Glutamatergic neuron (in vitro differentiated cells): Measurements from ENCODE around the gene MBD3L1. TPM values are rescaled to one million over a fixed set of nuclear protein-coding genes. Genes with fewer than 3 reads are reported as not detected.

Source experiments
- DNase-seq: peaks from one replicate; pipeline ENCODE4 v3.0.0; 2022
- H3K27ac Mint-ChIP-seq: one replicate; pipeline ENCODE4 v1.8.0; 2020; ENCODE audit warnings: mild to moderate bottlenecking, mixed read lengths, inconsistent platforms; ENCODE audit not compliant: unreplicated experiment
- H3K27me3 Mint-ChIP-seq: one replicate; pipeline ENCODE4 v1.8.0; 2020; ENCODE audit warnings: mild to moderate bottlenecking, moderate library complexity, mixed read lengths, inconsistent platforms; ENCODE audit not compliant: unreplicated experiment
- H3K36me3 Mint-ChIP-seq: one replicate; pipeline ENCODE4 v1.8.0; 2020; ENCODE audit warnings: mild to moderate bottlenecking, mixed read lengths, inconsistent platforms; ENCODE audit not compliant: unreplicated experiment
- H3K4me1 Mint-ChIP-seq: one replicate; pipeline ENCODE4 v1.8.0; 2020; ENCODE audit warnings: mild to moderate bottlenecking, low read depth, mixed read lengths, inconsistent platforms; ENCODE audit not compliant: unreplicated experiment
- H3K4me3 Mint-ChIP-seq: one replicate; pipeline ENCODE4 v1.8.0; 2020; ENCODE audit warnings: mild to moderate bottlenecking, mixed read lengths, inconsistent platforms; ENCODE audit not compliant: unreplicated experiment
- H3K9me3 Mint-ChIP-seq: one replicate; pipeline ENCODE4 v1.8.0; 2020; ENCODE audit warnings: mild to moderate bottlenecking, moderate library complexity, mixed read lengths, inconsistent platforms; ENCODE audit not compliant: unreplicated experiment
- CTCF ChIP-seq: fragments of 200-600 bp; sonication (generic); IDR thresholded peaks from one replicate; pipeline ENCODE4 v1.5.0; 2021; ENCODE audit not compliant: partially characterized antibody, unreplicated experiment
- total RNA-seq: library from RNA; stranded (reverse); fragmentation: NEBNext Ultra II Directional; extraction: Animal tissue kit (Norgen Biotek cat#: 25700); gene quantifications from one replicate; pipeline ENCODE4 v1.2.1, GENCODE V29; 2021; ENCODE audit not compliant: unreplicated experiment

Gene MBD3L1
- total RNA-seq, 1 donor from 2014 or later: not detected

- Mint-ChIP-seq H3K4me3 (no peak overlapping the region), H3K9me3 (peaks cover 8% of the 10 kb centered on the region), H3K27ac (no peak overlapping the region), H3K4me1 (no peaks in the 10 kb centered on the region), H3K36me3 (peaks cover 20% of the 10 kb centered on the region), H3K27me3 (peaks cover 4% of the 10 kb centered on the region)
- no peak for DNase-seq
- TF ChIP-seq CTCF: no peak
These were observed 8.5 kb downstream of the MBD3L1 start for GRCh38 chr19:8840708-8841107.

- peaks cover 11% of the 10 kb centered on the region for H3K27me3 Mint-ChIP-seq
- no peak overlapping the region for H3K27ac Mint-ChIP-seq
- peaks cover 11% of the 10 kb centered on the region for H3K9me3 Mint-ChIP-seq
- no peak for TF ChIP-seq CTCF
- H3K36me3 Mint-ChIP-seq: peaks cover 27% of the 10 kb centered on the region
- H3K4me1 Mint-ChIP-seq: no peaks in the 10 kb centered on the region
- H3K4me3 Mint-ChIP-seq: no peak overlapping the region
- no peak for DNase-seq
These were observed 14.6 kb downstream of the MBD3L1 start for GRCh38 chr19:8846819-8847218.

- Mint-ChIP-seq H3K27me3 (peaks cover 8% of the 10 kb centered on the region), H3K4me3 (no peak overlapping the region), H3K36me3 (peaks cover 18% of the 10 kb centered on the region), H3K27ac (no peak overlapping the region), H3K9me3 (peaks cover 10% of the 10 kb centered on the region), H3K4me1 (no peaks in the 10 kb centered on the region)
- no peak for TF ChIP-seq CTCF
- no peak for DNase-seq
These were observed 17.1 kb downstream of the MBD3L1 start for GRCh38 chr19:8849232-8849631.

GRCh38 chr19:8850488-8850887 lies 18.3 kb downstream of the MBD3L1 start:
- Mint-ChIP-seq H3K36me3 (peaks cover 18% of the 10 kb centered on the region), H3K27ac (no peak overlapping the region), H3K27me3 (peaks cover 8% of the 10 kb centered on the region), H3K4me1 (no peaks in the 10 kb centered on the region), H3K9me3 (peaks cover 10% of the 10 kb centered on the region), H3K4me3 (no peak overlapping the region)
- DNase-seq: no peak
- TF ChIP-seq CTCF: no peak

- Mint-ChIP-seq H3K4me1 (no peaks in the 10 kb centered on the region), H3K36me3 (peaks cover 3% of the 10 kb centered on the region), H3K27ac (no peak overlapping the region), H3K27me3 (peaks cover 3% of the 10 kb centered on the region), H3K9me3 (peaks cover 5% of the 10 kb centered on the region), H3K4me3 (no peak overlapping the region)
- DNase-seq: no peak
- no peak for TF ChIP-seq CTCF
These were observed 26.1 kb downstream of the MBD3L1 start for GRCh38 chr19:8858260-8858659.
